ENCODE results near the gene KIDINS220.

KIDINS220 gene

GRCh38 chr2:8802741-8803140 lies 34.7 kb downstream of the KIDINS220 start:
- no peak for DNase-seq

- DNase-seq = no peak
Observed at GRCh38 chr2:8800821-8801220, 36.6 kb downstream of the KIDINS220 start.

- DNase-seq = no peak
Observed at GRCh38 chr2:8800218-8800617, 37.2 kb downstream of the KIDINS220 start.

GRCh38 chr2:8799004-8799403 lies 38.4 kb downstream of the KIDINS220 start:
- DNase-seq = no peak

GRCh38 chr2:8798393-8798792 lies 39.0 kb downstream of the KIDINS220 start:
- no peak for DNase-seq

GRCh38 chr2:8797682-8798081 lies 39.7 kb downstream of the KIDINS220 start:
- DNase-seq = no peak

- DNase-seq = no peak
Observed at GRCh38 chr2:8796878-8797550, 40.4 kb downstream of the KIDINS220 start.

- no peak for DNase-seq
Observed at GRCh38 chr2:8796315-8796848, 41.0 kb downstream of the KIDINS220 start.

GRCh38 chr2:8794923-8795825 lies 42.2 kb downstream of the KIDINS220 start:
- DNase-seq = no peak

GRCh38 chr2:8790739-8791162 lies 46.7 kb downstream of the KIDINS220 start:
- no peak for DNase-seq

GRCh38 chr2:8786463-8786862 lies 51.0 kb downstream of the KIDINS220 start:
- no peak for DNase-seq

GRCh38 chr2:8779795-8780671 lies 57.4 kb downstream of the KIDINS220 start:
- DNase-seq = no peak

GRCh38 chr2:8774371-8774770 lies 63.0 kb downstream of the KIDINS220 start:
- no peak for DNase-seq

GRCh38 chr2:8767324-8767723 lies 70.1 kb downstream of the KIDINS220 start:
- no peak for DNase-seq

- DNase-seq = no peak
Observed at GRCh38 chr2:8761529-8762164, 75.8 kb downstream of the KIDINS220 start.

GRCh38 chr2:8756716-8757115 lies 80.7 kb downstream of the KIDINS220 start:
- no peak for DNase-seq

GRCh38 chr2:8756230-8756629 lies 81.2 kb downstream of the KIDINS220 start:
- no peak for DNase-seq

- no peak for DNase-seq
Observed at GRCh38 chr2:8754106-8754776, 83.2 kb downstream of the KIDINS220 start.

GRCh38 chr2:8753609-8754008 lies 83.8 kb downstream of the KIDINS220 start:
- DNase-seq = no peak

GRCh38 chr2:8752385-8752784 lies 85.0 kb downstream of the KIDINS220 start:
- DNase-seq = no peak

GRCh38 chr2:8750221-8750620 lies 87.2 kb downstream of the KIDINS220 start:
- DNase-seq = no peak

- DNase-seq = no peak
Observed at GRCh38 chr2:8743261-8743660, 94.2 kb downstream of the KIDINS220 start.

Data from NCI-H524 treated with DMSO at 0.1 percent for 48 hours (cell line).